ENCODE measurements around the gene PFKFB1. TPM values are rescaled to one million over a fixed set of nuclear protein-coding genes. Genes with fewer than 3 reads are reported as not detected.

The PFKFB1 gene
- not detected in 2 replicates for polyA plus RNA-seq (2014; cell fraction: cytosol; rRNA removed)
- 0.19 and 1.2 TPM in 2 replicates for polyA plus RNA-seq (2014; cell fraction: nucleus; rRNA removed)

DNA sequence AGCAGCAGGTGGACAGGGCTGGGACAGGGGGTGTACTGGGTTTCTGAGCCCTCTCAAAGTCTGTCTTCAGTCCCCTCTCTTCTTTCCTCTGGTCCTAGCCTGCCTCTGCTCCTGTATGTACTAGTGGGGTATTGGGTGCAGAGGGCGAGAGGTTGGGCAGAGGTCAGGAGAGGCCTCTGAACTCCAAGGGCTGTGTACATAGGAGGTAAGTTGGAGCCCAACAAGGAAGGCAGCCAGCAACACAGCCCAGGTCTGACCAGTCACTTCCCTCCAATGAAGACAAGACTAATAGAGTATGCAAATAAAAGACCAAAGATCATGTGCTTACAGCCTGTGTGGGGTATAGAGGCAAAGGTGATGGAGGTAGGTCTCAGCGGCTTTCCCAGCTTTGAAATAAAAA lies at the start of gene PFKFB1:
Gene PFKFB1, minus strand, starts transcription at position 90 of the 400 bp plus-strand sequence. CDS start 181 bp downstream, outside the sequence.
- no peak for DNase-seq (ENCODE audit: low spot score)

DNA sequence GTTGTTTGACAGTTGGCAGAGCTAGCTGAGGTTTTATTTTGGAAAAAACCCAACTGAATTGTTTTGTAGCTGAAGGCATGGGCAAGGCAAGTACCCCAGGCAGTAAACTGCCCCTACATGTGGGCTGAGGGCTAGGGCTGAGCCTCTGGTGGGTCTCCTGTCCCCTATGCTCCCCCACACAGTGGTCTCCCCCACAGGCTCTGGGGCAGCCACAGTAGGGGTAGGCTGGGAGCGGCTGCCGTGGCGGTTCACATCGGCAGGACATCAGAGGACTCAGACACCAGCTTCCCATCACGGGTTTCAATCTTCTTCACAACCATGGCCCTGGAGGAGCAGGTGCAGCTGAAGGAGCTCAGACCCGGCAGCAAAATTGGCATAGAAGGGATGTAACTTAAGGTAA lies 47.5 kb upstream of the PFKFB1 start:
- no peak for DNase-seq (ENCODE audit: low spot score)

DNA sequence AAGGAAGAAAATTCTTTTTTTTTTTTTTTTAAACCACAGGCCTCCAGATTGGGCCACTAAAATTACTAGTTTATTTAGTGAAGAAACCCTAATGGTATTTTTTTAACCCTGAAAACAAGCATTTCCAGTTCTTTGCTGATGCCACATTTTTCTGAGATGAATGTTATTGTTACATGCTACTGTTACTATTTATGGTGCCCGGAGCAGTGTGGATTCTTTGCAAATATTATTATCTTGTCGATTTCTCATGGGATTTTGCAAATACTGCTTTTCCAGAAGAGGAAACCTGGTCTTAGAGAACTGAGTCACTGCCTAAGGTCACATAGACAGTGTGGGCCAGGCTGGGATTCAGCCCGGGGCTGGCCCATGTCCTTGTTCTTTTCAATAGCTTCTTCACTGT lies 45.5 kb upstream of the PFKFB1 start:
- no peak for DNase-seq (ENCODE audit: low spot score)

DNA sequence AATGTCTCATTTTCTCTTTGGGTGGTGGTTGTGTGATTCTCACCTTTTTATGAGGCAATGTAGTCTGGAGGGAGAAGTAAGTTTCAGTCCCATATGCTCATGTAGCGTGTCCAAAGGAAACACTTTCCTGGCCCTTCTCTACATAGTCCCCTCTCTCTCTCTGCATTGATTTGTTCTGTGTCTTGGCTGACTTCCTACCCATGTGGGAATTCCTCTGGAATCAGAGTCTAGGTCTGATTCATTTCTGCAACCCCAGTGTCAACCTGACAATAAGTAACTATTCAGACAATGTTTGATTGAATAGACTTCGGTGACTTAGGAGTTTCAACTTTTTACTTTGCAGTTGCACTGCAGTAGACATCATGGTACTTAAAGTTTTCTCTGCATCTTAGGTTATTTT lies 39.4 kb upstream of the PFKFB1 start:
- DNase-seq (ENCODE audit: low spot score): no peak

DNA sequence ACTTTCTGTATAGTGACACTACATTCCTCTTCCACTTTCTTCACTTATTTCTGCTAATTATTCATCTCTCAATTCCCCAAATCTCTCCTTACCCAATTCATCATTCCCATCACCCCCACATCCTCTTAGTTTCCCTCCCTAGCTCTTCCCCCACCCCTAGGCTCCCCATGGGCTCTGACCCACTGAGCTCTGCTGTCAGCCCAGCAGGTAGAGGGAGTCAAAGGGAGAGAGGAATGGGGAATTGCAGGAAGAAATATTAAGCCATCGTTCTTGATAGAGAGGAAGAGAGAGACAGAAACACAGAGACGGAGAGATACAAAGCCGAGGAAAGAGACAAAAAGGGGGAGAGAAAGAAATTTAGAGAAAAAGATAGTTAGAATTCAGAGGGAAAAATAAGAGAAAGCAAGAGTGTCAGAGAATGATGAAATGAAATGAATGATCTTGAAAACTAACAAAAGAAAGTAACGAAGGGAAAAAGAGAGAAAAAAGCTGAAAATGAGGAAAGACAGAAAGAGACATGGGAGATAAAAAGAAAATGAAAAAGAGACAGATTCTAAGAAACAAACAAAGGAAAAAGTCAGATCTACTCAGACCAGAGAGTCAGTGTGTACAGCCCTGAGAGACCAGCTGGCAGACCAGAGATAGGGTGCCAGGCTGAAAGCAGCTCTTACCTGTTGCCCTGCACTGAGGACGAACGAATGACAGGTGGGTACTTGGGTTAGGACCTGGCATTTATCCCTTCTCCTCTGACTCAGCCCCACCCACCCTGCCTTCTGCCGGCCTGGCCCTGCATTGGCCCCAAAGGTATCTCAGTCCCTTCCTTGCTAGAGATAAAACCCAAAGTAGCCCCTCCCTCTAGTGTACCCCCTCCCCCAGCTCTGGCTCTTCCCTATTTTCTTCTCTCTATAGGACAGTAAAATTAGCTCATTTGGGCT lies 36.5 kb upstream of the PFKFB1 start, which contains the start of gene ALAS2:
Gene ALAS2, minus strand, starts transcription at position 707 of the 935 bp plus-strand sequence. CDS start 4,977 bp downstream, outside the sequence.
- no peak for DNase-seq (ENCODE audit: low spot score)

DNA sequence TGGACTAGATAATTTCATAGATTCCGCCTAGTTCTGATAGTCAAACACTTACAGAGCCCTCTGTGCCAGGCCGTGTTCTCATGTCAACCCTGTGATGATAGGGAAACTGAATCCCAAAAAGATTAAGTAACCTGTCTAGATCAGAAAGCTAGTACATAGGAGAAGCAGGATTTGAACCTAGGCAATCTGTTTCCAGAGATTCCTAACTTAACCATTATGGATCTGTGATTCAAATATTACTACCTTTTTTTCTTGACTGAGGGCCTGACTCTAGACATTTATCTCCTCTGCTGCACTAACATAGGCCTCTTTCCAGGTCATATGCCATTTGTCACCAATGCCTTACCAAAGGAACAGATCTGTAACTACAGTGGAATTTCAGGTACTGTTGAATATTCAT lies 35.3 kb upstream of the PFKFB1 start:
- DNase-seq (ENCODE audit: low spot score): no peak

DNA sequence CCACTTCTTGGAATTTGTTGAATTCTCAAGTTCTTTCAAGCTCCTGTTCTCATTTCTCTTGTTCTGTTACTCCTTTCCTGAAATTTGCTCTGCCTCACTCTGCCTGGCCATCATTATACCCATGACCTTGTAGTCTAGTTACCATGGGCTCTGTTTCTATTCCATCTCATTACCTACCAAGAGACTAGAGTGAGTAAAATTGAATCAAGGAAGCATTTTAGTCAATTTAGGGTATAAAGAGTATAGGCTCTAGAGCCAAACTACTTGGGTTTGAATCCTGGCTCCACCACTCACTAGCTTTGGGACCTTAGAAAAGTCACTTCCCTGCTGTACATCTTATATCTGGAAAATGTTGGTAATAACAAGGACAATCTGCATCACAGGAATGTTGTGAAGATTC lies 34.6 kb upstream of the PFKFB1 start:
- DNase-seq (ENCODE audit: low spot score): no peak

DNA sequence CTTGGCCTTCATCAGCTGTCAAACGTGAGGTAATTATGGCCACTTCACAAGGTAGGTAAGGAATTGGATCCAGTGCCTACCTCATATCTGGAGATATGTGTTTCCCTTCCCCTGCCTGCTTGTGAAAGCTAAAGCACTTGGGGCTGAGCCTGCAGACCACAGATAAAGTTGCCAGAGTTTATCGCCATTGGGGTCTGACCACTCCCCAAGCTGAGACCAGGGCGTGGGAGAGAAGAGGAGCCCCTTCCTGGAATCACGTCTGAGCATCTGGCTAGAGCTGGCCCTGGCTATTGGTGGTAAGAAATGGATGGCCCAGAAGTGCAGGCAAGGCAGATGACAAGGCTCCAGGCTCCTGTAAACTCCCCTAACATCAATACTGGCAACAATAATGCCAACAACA lies 34.1 kb upstream of the PFKFB1 start:
- no peak for DNase-seq (ENCODE audit: low spot score)

DNA sequence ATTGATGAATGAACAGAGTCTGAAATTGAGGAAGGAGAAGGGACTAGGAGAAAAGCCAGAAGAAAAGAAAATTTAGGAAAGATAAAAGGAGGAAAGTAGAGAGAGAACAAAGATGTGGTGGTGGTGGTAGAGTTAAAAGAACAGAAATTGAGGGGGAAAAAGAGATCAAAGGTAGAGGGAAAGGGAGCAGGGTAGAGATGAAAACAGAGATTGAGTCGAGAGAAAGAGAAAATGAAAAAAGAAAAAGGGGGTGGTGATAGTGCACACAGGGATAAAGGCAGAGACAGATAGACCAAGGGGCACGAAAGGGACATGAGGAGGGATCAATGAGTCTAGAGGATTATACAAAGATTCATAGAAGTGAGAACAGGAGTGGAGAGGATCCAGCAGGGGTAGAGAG lies 32.9 kb upstream of the PFKFB1 start:
- DNase-seq (ENCODE audit: low spot score): no peak

DNA sequence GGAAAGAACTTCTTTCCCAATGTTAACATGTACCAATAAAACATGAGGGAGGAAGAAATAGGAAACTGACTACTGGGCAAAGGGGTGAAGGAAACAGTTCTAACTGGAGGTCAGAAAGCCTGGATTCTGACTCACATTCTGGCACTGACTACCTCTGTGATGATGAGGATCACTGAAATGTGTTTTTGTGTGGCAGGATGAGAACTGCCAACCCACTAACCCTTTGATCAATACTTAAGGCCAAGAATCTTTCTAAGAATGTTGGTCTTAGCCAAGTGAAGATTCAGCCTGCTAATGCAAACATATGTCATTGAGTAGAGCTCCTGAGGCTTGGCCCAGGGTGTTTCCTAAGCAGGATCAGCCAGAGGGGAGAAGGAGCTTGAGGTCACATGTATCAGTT lies 32.2 kb upstream of the PFKFB1 start:
- no peak for DNase-seq (ENCODE audit: low spot score)

DNA sequence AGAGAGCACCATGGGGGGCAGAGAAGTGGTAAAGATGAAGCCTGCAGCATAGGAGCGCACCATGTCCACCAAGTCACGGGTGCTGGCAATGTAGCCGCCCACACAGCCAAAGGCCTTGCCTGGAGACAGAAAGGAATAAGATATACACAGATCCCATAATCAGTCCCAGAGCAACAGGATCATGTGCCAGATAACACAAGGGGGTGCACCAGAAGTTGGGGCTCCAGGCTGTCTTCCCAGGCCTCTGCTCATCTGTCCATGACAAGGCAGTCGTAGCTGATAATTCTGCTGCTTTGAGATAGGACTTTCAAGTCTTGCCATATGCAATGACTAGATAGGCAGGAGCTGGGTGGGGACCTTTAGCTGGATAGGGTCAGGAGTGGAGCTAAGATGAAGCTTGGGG lies 20.9 kb upstream of the PFKFB1 start:
- no peak for DNase-seq (ENCODE audit: low spot score)

DNA sequence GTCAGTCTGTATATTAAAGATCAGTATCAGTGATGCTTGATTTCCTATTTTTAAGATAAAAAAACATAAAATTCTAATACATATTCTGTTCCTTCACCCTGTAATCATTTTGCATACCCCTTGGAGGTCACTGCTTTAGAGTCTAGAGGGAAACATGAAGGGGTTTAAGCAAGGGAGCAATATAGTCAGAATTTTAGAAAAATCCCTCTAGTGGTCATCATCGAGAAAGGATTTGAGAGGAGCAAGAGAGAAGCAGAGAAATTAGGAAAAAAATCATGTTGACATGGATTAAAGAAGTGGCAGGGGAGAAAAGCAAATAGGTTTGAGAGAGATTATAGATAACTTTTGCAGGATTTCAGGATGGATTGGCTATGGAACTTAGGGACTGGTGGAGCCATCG lies 17.3 kb upstream of the PFKFB1 start:
- peak; percentile 4 for DNase-seq (ENCODE audit: low spot score)

DNA sequence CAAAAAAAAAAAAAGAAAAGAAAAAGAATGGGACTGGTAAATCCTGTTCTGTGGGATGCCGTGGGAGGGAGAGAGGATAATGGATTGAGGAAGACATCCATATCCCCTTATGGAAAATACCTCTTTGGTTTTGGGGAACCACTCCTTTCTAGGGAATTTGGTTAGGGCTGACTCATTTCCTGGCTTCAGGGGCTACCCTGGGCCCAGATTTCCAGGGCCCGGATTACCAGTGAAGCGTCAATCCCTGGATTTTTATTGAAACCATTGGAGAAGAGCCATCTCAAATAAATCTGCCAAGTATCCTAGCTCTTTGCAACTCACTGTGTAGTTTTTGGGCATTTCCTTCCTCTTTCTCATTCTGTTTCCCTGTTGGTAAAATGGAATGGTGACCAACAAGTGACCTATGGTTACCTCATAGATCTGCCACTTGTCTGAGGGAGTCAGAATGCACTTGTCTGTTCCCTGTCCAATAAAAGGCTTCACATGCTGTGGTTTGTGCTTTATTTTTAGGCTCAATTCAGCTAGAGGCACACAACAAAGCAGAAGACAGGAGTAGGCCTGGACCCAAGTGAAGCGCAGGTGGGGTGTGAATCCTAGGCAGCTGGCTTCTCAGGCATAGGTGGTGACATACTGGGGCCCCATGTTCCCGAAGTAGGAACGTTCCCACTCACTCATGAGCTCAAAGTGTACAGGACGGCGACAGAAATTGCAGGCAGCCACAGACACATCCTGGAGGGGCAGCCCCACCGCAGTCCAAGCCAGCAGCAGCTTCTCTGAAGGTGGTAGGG lies 14.8 kb upstream of the PFKFB1 start:
- DNase-seq (ENCODE audit: low spot score): no peak

DNA sequence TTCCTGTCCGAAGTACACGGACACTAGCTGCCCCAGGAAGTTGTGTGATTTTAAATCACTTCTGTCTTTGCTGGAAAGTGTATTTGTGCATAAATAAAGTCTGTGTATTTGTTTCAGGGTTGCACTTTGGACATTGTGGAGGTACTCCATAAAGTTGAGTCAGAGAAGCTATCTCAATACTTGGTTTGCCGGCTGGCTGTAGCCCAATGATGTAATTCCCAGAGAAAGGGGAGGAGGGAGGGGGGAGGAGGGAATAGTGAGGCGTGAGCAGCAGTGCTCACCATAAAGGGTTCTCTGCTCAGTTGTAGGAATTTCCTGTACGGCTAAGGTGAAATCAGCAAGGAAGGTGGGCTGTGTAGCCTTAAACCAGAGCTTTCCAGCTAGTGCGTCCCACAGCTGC lies 13.7 kb upstream of the PFKFB1 start:
- no peak for DNase-seq (ENCODE audit: low spot score)

DNA sequence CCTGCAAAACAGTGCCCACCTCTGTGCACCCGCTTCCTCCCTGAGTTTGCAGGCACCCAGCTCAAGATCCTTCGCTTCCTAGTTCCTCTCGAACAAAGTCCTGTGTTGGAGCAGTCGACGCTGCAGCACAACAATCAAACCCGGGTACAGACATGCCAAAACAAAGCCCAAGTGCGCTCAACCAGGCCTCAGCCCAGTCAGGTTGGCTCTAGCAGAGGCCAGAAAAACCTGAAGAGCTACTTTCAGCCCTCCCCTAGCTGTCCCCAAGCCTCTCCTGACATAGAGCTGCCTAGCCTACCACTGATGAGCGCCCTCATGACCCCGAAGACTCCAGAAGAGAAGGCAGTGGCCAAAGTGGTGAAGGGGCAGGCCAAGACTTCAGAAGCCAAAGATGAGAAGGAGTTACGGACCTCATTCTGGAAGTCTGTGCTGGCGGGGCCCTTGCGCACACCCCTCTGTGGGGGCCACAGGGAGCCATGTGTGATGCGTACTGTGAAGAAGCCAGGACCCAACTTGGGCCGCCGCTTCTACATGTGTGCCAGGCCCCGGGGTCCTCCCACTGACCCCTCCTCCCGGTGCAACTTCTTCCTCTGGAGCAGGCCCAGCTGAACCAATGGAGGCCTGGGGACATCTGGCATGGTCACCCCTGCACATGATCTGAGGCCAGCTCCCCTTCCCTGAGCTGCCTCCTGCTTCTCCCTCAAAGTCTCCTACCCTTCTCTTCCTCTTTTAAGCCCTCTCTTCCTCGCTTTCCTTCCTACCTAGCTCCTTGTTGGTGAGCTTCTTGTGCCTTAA lies 13.0 kb upstream of the PFKFB1 start:
- DNase-seq (ENCODE audit: low spot score): no peak

DNA sequence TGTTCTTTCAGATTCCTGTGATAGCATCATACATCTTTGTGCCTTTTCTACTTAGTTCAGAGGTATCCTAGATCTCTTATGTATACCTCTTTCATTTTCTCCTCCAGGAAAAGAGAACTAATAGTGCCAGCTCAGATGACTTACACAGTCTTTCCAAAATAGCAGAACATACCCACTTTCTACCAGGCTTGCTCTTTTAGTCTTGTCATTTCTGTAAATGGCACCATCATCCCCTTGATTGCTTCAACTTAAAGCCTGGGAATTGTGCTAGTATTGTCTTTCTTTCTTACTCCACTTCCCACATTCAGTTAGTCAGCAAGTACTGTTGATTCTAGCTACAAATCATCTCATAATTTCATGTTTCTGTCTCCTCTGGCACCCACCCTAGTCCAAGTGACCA lies 11.3 kb upstream of the PFKFB1 start:
- DNase-seq (ENCODE audit: low spot score): no peak

DNA sequence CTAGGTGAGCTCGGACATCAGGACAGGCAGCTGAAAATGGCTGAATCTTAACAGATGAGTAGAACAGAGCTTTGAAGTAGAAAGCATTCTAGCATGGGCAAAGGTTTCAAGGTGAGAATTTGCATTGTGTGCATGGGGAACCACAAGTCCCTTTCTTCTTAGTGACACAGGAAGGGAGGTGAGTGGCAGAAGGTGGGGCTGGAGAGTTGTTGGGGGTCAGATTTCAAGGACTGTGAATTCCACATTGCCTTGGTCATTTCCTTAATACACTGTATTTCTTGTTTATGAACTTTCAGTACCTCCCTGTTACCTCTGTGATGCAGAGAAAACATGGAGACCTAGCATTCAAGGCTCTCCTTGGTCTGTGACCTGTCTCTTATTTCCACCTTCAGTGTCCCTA lies 10.2 kb upstream of the PFKFB1 start:
- DNase-seq (ENCODE audit: low spot score): no peak

DNA sequence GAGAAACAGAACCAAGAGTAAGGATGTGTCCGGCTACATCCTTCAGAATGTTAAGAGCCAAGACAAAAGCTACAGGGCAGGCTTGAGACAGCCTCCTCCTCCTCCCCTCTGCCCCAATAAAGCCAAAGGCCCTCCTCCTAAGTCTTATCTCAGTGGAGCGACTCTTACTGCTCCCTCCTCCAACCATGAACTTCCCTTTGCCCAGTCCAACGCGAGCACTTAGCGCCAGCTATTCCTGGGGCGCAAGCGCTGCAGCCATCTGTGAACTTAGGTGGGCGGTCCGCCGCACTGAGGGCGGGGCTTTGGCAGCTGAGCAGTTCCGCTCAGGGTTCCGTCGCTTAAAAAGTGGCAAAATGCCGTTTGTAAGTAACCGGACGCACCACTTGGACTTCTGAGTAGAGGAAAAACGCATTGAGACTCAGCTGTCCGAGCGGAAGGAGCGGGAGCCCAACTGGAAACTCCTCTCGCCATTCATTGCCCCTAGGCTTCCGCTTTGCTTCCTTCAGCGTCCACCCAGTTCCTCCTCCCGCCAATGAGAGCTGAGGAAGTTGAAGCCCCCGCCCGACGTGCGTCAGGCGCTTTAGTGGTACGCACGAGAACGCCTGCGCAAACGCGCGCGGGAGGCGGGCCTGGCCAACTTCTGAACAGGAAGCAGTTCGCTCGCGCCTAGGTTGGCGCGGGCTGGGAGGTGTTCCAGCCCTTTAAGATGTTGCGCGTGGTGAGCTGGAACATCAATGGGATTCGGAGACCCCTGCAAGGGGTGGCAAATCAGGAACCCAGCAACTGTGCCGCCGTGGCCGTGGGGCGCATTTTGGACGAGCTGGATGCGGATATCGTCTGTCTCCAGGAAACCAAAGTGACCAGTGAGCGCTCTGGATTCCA lies 6.0 kb upstream of the PFKFB1 start, which contains the start of gene APEX2:
Gene APEX2, plus strand, starts transcription at position 647 of the 882 bp plus-strand sequence. Its CDS starts 60 bp downstream, at position 707.
- peak; percentile 93 for DNase-seq (ENCODE audit: low spot score)

DNA sequence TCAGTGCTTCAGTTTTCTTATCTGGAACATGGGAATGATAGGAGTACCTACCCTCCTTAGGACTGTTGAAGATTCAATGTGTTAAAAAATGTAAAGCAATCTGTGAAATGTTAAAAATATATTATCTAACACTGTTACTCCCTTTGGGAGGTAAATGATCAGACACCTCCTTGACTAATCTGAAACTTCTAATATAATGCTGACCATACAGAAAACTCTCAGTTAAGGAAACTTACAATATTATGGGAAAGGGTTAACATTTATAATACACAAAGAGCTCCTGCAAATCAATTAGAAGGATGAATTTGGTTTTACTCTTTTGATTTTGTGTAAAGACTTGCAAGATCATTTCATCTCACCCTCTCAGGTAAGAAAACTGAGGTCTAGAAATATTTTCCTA lies 1.6 kb upstream of the PFKFB1 start:
- DNase-seq (ENCODE audit: low spot score): no peak

DNA sequence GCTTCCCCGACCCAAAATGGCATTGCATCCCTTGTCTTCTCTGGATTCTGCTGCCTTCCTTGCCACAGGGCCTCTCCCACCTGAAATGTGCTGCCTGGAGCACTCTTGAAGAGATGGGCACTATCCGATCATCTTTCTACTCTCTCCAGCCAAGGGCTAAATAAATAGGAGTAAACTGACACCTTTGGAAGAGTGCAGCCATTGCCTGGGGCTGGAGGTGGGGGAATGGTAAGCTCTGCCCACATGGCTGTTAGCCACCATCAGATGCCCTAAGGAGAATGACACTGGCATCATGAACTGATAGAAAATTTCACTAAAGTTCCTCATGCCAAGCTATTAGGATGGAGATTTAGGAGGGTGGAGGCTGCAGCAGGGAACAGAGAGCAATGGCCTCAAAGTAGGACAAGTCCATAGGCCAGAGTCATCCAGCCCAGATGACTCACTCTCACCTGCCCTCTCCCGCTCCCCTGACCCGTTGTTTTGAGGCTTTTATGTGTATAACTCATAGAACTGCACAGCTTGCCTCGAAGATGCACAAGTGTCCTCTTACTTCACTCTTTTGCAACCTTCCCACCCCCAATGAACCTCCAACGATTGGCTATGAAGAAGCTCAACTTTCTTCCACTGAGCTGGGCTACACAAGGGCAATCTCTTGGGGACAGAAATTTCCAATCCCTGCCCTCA lies 822 bp upstream of the PFKFB1 start:
- no peak for DNase-seq (ENCODE audit: low spot score)

Measured in SK-N-DZ (cell line).